ENCODE results near the gene PCID2.

The PCID2 gene

DNA sequence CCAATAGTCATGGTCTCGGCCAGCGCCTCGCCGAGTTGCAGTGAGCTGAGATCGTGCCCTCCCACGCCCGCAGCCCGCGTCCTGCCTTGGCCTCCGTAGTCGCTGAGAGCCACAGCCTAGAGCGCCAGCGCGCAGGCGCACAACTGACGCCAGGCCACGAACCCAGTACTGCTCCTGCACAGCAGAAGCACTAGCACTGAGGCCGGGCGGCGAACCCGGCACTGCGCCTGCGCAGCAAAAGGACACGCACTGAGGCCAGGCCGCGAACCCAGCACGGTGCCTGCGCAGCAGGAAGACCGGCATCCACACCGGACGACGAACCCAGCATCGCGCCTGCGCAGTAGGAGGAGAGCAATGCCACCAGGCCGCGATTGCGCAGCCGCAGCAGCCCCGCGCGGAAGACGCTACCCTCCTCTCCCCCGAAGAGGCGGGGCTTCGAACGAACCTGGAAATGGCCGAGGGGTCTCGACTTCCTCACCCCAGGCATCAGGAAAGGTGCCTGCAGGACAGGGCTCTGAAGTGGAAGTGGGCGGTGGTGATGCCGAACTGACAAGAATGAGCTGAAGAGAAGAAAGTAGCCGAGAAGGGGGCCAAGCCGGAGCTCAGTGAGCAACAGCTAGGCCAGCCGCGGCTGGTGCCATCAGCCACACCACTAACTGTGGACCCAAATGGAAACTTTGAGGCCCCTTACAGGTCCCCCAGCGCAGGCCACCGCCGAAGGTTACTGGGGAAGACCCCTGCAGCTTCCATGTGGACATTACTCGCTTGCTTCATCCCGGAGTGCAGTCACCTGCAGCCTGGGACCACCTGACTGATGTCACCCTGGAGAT lies 78.3 kb downstream of the PCID2 start:
- Histone ChIP-seq H3F3A (ENCODE audit: control insufficient read depth, insufficient read depth) (no peaks in the 10 kb centered on the region), H3K27ac (ENCODE audit: low read depth, low read length) (no peak overlapping the region), H3K4me2 (ENCODE audit: low read length) (no peak overlapping the region), H3K27me3 (ENCODE audit: control insufficient read depth, low read length) (peaks cover 17% of the 10 kb centered on the region), H3K36me3 (ENCODE audit: control insufficient read depth, low read length) (no peaks in the 10 kb centered on the region), H3K79me2 (ENCODE audit: control insufficient read depth, low read length) (no peaks in the 10 kb centered on the region), H4K20me1 (ENCODE audit: control insufficient read depth, insufficient read depth, low read depth, low read length) (no peaks in the 10 kb centered on the region), H3K9me3 (ENCODE audit: control insufficient read depth, insufficient read depth, low read length) (no peaks in the 10 kb centered on the region), H3K9me2 (replicated peaks; ENCODE audit: control insufficient read depth, low read length) (no peaks in the 10 kb centered on the region), H3K4me3 (ENCODE audit: low read length) (no peak overlapping the region), H3K4me1 (ENCODE audit: control insufficient read depth, low read length) (no peaks in the 10 kb centered on the region)
- TF ChIP-seq, protein P1, sequence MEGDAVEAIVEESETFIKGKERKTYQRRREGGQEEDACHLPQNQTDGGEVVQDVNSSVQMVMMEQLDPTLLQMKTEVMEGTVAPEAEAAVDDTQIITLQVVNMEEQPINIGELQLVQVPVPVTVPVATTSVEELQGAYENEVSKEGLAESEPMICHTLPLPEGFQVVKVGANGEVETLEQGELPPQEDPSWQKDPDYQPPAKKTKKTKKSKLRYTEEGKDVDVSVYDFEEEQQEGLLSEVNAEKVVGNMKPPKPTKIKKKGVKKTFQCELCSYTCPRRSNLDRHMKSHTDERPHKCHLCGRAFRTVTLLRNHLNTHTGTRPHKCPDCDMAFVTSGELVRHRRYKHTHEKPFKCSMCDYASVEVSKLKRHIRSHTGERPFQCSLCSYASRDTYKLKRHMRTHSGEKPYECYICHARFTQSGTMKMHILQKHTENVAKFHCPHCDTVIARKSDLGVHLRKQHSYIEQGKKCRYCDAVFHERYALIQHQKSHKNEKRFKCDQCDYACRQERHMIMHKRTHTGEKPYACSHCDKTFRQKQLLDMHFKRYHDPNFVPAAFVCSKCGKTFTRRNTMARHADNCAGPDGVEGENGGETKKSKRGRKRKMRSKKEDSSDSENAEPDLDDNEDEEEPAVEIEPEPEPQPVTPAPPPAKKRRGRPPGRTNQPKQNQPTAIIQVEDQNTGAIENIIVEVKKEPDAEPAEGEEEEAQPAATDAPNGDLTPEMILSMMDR (IDR thresholded peaks at IDR 0.05; ENCODE audit: low read depth, low read length, poor library complexity, severe bottlenecking), result no peak
- TF ChIP-seq EZH2phosphoT487 (IDR thresholded peaks at IDR 0.05; ENCODE audit: borderline replicate concordance, low read length), result no peak

DNA sequence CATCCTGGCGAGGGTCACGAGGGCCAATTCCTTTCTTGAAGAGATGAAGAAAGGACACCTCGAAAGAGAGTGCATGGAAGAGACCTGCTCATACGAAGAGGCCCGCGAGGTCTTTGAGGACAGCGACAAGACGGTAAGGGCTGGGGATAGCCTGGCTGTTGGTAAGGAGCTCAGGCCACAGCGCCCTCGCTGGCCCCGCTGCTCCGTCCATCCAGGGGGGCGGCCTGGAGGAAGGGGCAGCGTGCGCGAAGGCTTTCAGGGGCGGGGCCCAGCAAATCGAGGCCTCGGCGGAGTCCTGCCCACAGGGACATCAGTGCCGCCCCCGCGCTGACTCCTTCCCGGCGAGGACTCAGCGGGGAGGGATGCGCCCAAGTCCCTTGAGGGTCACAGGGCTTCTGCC lies 79.0 kb downstream of the PCID2 start:
- TF ChIP-seq, protein P1 (IDR thresholded peaks at IDR 0.05; ENCODE audit: low read depth, low read length, poor library complexity, severe bottlenecking), result no peak
- no peak for TF ChIP-seq EZH2phosphoT487 (IDR thresholded peaks at IDR 0.05; ENCODE audit: borderline replicate concordance, low read length)
- Histone ChIP-seq H3K4me2 (ENCODE audit: low read length) (no peak overlapping the region), H3F3A (ENCODE audit: control insufficient read depth, insufficient read depth) (no peaks in the 10 kb centered on the region), H3K4me3 (ENCODE audit: low read length) (no peak overlapping the region), H4K20me1 (ENCODE audit: control insufficient read depth, insufficient read depth, low read depth, low read length) (no peaks in the 10 kb centered on the region), H3K27ac (ENCODE audit: low read depth, low read length) (no peak overlapping the region), H3K36me3 (ENCODE audit: control insufficient read depth, low read length) (no peaks in the 10 kb centered on the region), H3K4me1 (ENCODE audit: control insufficient read depth, low read length) (no peaks in the 10 kb centered on the region), H3K79me2 (ENCODE audit: control insufficient read depth, low read length) (no peaks in the 10 kb centered on the region), H3K9me3 (ENCODE audit: control insufficient read depth, insufficient read depth, low read length) (no peaks in the 10 kb centered on the region), H3K27me3 (ENCODE audit: control insufficient read depth, low read length) (peaks cover 17% of the 10 kb centered on the region), H3K9me2 (replicated peaks; ENCODE audit: control insufficient read depth, low read length) (no peaks in the 10 kb centered on the region)

Measured in DOHH2 (cell line).